ENCODE results near the gene MTURN. TPM values are rescaled to one million over a fixed set of nuclear protein-coding genes. Genes with fewer than 3 reads are reported as not detected.
"Not testable (repeated sequence)": the region's sequence is repeated elsewhere in the genome, so short reads cannot be mapped to it uniquely, and the experiment has no call there.

MTURN gene
- total RNA-seq, 1 experiment from 2014 or later: 5.4 TPM

- H3K27ac ChIP-seq (ENCODE audit: low read length): no peak overlapping the region
- no peaks in the 10 kb centered on the region for H3K9me2 ChIP-seq (replicated peaks; ENCODE audit: low read length)
- no peaks in the 10 kb centered on the region for H3F3A ChIP-seq (ENCODE audit: low read length, unreplicated experiment)
- no peaks in the 10 kb centered on the region for H4K20me1 ChIP-seq (ENCODE audit: low read length)
- no peaks in the 10 kb centered on the region for H3K36me3 ChIP-seq (ENCODE audit: low read depth, low read length)
- no peaks in the 10 kb centered on the region for H3K79me2 ChIP-seq (ENCODE audit: low read length)
- DNase-seq (no peak), ATAC-seq (no peak)
- no peaks in the 10 kb centered on the region for H3K9me3 ChIP-seq (ENCODE audit: low read length)
- intact Hi-C loops (cut with micrococcal nuclease): no loop called here
- CTCF ChIA-PET: no interaction called here
- no peak overlapping the region for H3K4me3 ChIP-seq (ENCODE audit: low read length)
- H3K4me2 ChIP-seq (ENCODE audit: low read length): no peak overlapping the region
- no peak overlapping the region for H2AFZ ChIP-seq (ENCODE audit: low read length)
- no TSS peak for BruUV-seq (replicated peaks)
- H3K4me1 ChIP-seq (ENCODE audit: insufficient read depth, low read length): peaks cover 11% of the 10 kb centered on the region; the same call in 1 of the 2 replicates
- POLR2A ChIA-PET (ENCODE audit: unreplicated experiment): no interaction called here
- H3K9ac ChIP-seq (ENCODE audit: low read length): no peak overlapping the region
- TF ChIP-seq, protein P1, sequence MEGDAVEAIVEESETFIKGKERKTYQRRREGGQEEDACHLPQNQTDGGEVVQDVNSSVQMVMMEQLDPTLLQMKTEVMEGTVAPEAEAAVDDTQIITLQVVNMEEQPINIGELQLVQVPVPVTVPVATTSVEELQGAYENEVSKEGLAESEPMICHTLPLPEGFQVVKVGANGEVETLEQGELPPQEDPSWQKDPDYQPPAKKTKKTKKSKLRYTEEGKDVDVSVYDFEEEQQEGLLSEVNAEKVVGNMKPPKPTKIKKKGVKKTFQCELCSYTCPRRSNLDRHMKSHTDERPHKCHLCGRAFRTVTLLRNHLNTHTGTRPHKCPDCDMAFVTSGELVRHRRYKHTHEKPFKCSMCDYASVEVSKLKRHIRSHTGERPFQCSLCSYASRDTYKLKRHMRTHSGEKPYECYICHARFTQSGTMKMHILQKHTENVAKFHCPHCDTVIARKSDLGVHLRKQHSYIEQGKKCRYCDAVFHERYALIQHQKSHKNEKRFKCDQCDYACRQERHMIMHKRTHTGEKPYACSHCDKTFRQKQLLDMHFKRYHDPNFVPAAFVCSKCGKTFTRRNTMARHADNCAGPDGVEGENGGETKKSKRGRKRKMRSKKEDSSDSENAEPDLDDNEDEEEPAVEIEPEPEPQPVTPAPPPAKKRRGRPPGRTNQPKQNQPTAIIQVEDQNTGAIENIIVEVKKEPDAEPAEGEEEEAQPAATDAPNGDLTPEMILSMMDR (conservative IDR thresholded peaks at IDR 0.05; ENCODE audit: low read depth, low read length): no peak
- TF ChIP-seq EZH2 (IDR thresholded peaks at IDR 0.05; ENCODE audit: low read length, unreplicated experiment) (no peak), EZH2phosphoT487 (IDR thresholded peaks at IDR 0.05; ENCODE audit: borderline replicate concordance, low read length) (no peak)
- H3K27me3 ChIP-seq (ENCODE audit: low read length): no peaks in the 10 kb centered on the region
Measured at GRCh38 chr7:30186725-30187124, 51.9 kb downstream of the MTURN start.

- Histone ChIP-seq H3F3A (ENCODE audit: low read length, unreplicated experiment) (no peaks in the 10 kb centered on the region), H3K4me3 (ENCODE audit: low read length) (no peak overlapping the region), H3K4me2 (ENCODE audit: low read length) (no peak overlapping the region), H3K36me3 (ENCODE audit: low read depth, low read length) (no peaks in the 10 kb centered on the region), H2AFZ (ENCODE audit: low read length) (no peak overlapping the region), H3K27ac (ENCODE audit: low read length) (no peak overlapping the region), H3K27me3 (ENCODE audit: low read length) (no peaks in the 10 kb centered on the region), H3K9me3 (ENCODE audit: low read length) (no peaks in the 10 kb centered on the region), H3K79me2 (ENCODE audit: low read length) (no peaks in the 10 kb centered on the region), H3K9ac (ENCODE audit: low read length) (no peak overlapping the region), H3K9me2 (replicated peaks; ENCODE audit: low read length) (no peaks in the 10 kb centered on the region), H4K20me1 (ENCODE audit: low read length) (no peaks in the 10 kb centered on the region), H3K4me1 (ENCODE audit: insufficient read depth, low read length) (peaks cover 11% of the 10 kb centered on the region; the same call in 1 of the 2 replicates)
- ATAC-seq (no peak), DNase-seq (no peak)
- intact Hi-C loops (cut with micrococcal nuclease): no loop called here
- BruUV-seq (replicated peaks): no TSS peak
- ChIA-PET POLR2A (ENCODE audit: unreplicated experiment) (no interaction called here), CTCF (no interaction called here)
- TF ChIP-seq EZH2phosphoT487 (IDR thresholded peaks at IDR 0.05; ENCODE audit: borderline replicate concordance, low read length) (no peak), EZH2 (IDR thresholded peaks at IDR 0.05; ENCODE audit: low read length, unreplicated experiment) (no peak)
- TF ChIP-seq, protein P1 (conservative IDR thresholded peaks at IDR 0.05; ENCODE audit: low read depth, low read length): no peak
Measured at GRCh38 chr7:30187513-30187912, 52.7 kb downstream of the MTURN start.

GRCh38 chr7:30188381-30188780, 53.6 kb downstream of the MTURN start:
- CTCF ChIA-PET: not testable (repeated sequence)

More at GRCh38 chr7:30188381-30188780, 53.6 kb downstream of the MTURN start:
- DNase-seq; H2AFZ ChIP-seq (ENCODE audit: low read length); H3K9me3 ChIP-seq (ENCODE audit: low read length); H3K4me1 ChIP-seq (ENCODE audit: insufficient read depth, low read length); H3K4me2 ChIP-seq (ENCODE audit: low read length); ATAC-seq; BruUV-seq (replicated peaks); H3K4me3 ChIP-seq (ENCODE audit: low read length); H3K9ac ChIP-seq (ENCODE audit: low read length); H3K27me3 ChIP-seq (ENCODE audit: low read length); H3K79me2 ChIP-seq (ENCODE audit: low read length); H3F3A ChIP-seq (ENCODE audit: low read length, unreplicated experiment); intact Hi-C loops (cut with micrococcal nuclease); H3K36me3 ChIP-seq (ENCODE audit: low read depth, low read length); H3K27ac ChIP-seq (ENCODE audit: low read length); H4K20me1 ChIP-seq (ENCODE audit: low read length); POLR2A ChIA-PET (ENCODE audit: unreplicated experiment); H3K9me2 ChIP-seq (replicated peaks; ENCODE audit: low read length): not testable (repeated sequence)

Measured in PC-3 (cell line).